ENCODE measurements around the gene FARP1. TPM values are rescaled to one million over a fixed set of nuclear protein-coding genes. Genes with fewer than 3 reads are reported as not detected.
A peak's percentile ranks its signal among the peaks of the same experiment; 100 is the strongest.

Gene FARP1
- total and polyA plus RNA-seq, 2 of the 13 experiments (the other 11 are each of a cell fraction or from before 2014, with no cell fraction given): 70.6 to 126 TPM

DNA sequence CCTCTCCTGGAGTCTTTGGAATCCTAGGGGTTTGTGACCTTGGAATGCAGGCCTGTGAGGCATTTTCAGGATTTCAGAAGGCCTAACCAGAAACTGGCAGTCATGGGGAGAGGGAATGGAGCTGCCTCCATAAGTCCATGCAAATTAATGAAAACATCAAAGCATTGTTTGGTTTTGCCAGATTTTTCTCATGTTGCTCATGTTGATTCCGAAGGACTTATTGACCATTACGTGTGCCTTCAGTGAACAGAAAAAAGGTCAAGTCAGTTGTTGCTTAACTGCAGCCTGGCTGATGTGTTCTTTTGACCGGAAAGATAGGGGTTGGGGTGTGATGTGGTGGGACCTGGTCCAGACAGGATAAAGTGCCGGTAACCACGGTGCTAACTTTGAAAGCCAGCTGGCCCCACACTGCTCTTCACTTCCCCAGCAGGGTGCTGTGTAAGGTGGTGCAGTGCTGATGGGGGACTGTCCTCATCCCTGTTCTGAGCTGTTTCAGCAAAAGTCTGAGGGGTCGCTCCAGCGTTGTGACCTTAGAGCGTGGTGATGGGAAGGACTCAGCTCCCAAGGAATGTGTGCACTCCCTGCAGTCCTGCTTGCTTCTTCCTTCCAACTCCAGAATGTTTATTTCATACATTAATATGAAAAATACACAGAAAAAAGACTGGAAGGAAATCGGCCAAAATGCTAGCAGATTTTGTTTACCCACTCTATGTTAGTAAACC is 30.7 kb downstream of the FARP1 start (continued):
- TF ChIP-seq, protein P1, sequence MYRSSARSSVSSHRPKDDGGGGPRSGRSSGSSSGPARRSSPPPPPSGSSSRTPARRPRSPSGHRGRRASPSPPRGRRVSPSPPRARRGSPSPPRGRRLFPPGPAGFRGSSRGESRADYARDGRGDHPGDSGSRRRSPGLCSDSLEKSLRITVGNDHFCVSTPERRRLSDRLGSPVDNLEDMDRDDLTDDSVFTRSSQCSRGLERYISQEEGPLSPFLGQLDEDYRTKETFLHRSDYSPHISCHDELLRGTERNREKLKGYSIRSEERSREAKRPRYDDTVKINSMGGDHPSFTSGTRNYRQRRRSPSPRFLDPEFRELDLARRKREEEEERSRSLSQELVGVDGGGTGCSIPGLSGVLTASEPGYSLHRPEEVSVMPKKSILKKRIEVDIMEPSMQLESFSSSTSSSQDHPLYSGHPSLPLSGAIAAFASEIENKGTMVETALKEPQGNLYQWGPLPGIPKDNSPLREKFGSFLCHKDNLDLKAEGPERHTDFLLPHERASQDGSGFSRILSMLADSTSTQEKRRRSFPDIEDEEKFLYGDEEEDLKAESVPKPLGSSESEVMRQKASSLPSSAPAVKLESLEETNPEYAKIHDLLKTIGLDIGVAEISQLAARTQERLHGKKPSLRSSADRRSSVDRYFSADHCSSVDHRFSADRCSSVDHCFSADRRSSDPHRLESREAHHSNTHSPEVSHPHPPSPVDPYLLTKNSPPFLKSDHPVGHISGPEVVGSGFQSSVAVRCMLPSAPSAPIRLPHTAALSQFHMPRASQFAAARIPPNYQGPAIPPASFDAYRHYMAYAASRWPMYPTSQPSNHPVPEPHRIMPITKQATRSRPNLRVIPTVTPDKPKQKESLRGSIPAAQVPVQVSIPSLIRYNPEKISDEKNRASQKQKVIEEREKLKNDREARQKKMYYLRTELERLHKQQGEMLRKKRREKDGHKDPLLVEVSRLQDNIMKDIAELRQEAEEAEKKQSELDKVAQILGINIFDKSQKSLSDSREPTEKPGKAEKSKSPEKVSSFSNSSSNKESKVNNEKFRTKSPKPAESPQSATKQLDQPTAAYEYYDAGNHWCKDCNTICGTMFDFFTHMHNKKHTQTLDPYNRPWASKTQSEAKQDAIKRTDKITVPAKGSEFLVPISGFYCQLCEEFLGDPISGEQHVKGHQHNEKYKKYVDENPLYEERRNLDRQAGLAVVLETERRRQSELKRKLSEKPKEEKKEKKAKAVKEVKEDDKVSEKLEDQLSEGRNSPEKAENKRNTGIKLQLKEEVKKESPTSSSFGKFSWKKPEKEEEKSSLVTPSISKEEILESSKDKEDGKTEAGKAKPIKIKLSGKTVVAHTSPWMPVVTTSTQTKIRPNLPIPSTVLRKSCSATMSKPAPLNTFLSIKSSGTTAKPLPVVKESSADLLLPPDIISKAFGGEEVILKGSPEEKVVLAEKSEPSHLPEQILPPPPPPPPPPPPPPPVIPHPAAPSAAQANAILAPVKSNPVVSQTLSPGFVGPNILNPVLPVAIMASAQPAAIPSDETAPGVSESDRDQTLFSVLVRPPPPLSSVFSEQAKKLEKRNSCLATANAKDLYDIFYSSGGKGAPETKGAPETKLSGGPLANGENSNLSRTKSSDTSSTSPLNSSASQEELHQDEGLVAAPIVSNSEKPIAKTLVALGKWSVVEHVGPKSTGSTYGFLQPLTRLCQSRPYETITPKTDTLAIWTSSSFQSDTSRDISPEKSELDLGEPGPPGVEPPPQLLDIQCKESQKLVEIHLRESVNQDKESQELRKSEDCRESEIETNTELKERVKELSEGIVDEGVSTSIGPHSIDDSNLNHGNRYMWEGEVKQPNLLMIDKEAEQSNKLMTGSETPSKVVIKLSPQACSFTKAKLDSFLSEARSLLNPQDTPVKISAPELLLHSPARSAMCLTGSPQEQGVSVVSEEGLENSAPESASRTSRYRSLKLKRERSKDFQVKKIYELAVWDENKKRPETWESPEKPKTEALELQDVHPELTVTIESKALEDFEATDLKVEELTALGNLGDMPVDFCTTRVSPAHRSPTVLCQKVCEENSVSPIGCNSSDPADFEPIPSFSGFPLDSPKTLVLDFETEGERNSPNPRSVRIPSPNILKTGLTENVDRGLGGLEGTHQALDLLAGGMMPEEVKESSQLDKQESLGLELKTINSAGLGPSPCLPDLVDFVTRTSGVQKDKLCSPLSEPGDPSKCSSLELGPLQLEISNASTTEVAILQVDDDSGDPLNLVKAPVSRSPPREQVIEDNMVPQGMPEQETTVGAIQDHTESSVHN (CRISPR knock-in tag; IDR thresholded peaks at IDR 0.05): no peak
- TF ChIP-seq SRSF4 (IDR thresholded peaks at IDR 0.05; ENCODE audit: low read depth, low read length, poor library complexity, severe bottlenecking) (no peak), KMT2A (CRISPR knock-in tag; IDR thresholded peaks at IDR 0.05) (no peak; the same call in 1 of the 2 replicates), ZKSCAN5 (CRISPR knock-in tag; IDR thresholded peaks at IDR 0.05) (no peak), ZNF616 (CRISPR knock-in tag; IDR thresholded peaks at IDR 0.05; ENCODE audit: low read depth) (no peak), ZNF543 (CRISPR knock-in tag; IDR thresholded peaks at IDR 0.05) (no peak), SP5 (CRISPR knock-in tag; IDR thresholded peaks at IDR 0.05; ENCODE audit: borderline replicate concordance, low read depth) (no peak), NR3C1 (CRISPR knock-in tag; IDR thresholded peaks at IDR 0.05) (no peak), THAP11 (CRISPR knock-in tag; IDR thresholded peaks at IDR 0.05) (peak; percentile 54), NFKB2 (CRISPR knock-in tag; IDR thresholded peaks at IDR 0.05; ENCODE audit: borderline replicate concordance) (no peak), ZFAT (CRISPR knock-in tag; conservative IDR thresholded peaks at IDR 0.05) (no peak), POLR2A (IDR thresholded peaks at IDR 0.05; ENCODE audit: insufficient read depth in 1 of 2, low read depth in 2 of 2, low read length in 2 of 2) (no peak), GTF3A (CRISPR knock-in tag; conservative IDR thresholded peaks at IDR 0.05) (no peak), SOX6 (IDR thresholded peaks at IDR 0.05) (no peak), SOX6 (CRISPR knock-in tag; IDR thresholded peaks at IDR 0.05) (peak; percentile 87)
- TF ChIP-seq, protein P2, sequence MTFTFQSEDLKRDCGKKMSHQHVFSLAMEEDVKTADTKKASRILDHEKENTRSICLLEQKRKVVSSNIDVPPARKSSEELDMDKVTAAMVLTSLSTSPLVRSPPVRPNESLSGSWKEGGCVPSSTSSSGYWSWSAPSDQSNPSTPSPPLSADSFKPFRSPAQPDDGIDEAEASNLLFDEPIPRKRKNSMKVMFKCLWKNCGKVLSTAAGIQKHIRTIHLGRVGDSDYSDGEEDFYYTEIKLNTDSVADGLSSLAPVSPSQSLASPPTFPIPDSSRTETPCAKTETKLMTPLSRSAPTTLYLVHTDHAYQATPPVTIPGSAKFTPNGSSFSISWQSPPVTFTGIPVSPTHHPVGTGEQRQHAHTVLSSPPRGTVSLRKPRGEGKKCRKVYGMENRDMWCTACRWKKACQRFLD (CRISPR knock-in tag; IDR thresholded peaks at IDR 0.05; ENCODE audit: borderline replicate concordance): no peak
- TF ChIP-seq, protein P3, sequence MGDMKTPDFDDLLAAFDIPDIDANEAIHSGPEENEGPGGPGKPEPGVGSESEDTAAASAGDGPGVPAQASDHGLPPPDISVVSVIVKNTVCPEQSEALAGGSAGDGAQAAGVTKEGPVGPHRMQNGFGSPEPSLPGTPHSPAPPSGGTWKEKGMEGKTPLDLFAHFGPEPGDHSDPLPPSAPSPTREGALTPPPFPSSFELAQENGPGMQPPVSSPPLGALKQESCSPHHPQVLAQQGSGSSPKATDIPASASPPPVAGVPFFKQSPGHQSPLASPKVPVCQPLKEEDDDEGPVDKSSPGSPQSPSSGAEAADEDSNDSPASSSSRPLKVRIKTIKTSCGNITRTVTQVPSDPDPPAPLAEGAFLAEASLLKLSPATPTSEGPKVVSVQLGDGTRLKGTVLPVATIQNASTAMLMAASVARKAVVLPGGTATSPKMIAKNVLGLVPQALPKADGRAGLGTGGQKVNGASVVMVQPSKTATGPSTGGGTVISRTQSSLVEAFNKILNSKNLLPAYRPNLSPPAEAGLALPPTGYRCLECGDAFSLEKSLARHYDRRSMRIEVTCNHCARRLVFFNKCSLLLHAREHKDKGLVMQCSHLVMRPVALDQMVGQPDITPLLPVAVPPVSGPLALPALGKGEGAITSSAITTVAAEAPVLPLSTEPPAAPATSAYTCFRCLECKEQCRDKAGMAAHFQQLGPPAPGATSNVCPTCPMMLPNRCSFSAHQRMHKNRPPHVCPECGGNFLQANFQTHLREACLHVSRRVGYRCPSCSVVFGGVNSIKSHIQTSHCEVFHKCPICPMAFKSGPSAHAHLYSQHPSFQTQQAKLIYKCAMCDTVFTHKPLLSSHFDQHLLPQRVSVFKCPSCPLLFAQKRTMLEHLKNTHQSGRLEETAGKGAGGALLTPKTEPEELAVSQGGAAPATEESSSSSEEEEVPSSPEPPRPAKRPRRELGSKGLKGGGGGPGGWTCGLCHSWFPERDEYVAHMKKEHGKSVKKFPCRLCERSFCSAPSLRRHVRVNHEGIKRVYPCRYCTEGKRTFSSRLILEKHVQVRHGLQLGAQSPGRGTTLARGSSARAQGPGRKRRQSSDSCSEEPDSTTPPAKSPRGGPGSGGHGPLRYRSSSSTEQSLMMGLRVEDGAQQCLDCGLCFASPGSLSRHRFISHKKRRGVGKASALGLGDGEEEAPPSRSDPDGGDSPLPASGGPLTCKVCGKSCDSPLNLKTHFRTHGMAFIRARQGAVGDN (CRISPR knock-in tag; IDR thresholded peaks at IDR 0.05): peak; percentile 68

Data from HepG2 (cell line).